Measurements from ENCODE around the gene MPLKIP.
"Not testable (repeated sequence)": the region's sequence is repeated elsewhere in the genome, so short reads cannot be mapped to it uniquely, and the experiment has no call there.

MPLKIP gene

GRCh38 chr7:40133561-40134427 is 628 bp downstream of the MPLKIP start:
- peak; percentile 39 for DNase-seq (ENCODE audit: low spot score)

- no peak for DNase-seq (ENCODE audit: low spot score)
Measured at GRCh38 chr7:40122940-40123254, 11.5 kb downstream of the MPLKIP start.

DNA sequence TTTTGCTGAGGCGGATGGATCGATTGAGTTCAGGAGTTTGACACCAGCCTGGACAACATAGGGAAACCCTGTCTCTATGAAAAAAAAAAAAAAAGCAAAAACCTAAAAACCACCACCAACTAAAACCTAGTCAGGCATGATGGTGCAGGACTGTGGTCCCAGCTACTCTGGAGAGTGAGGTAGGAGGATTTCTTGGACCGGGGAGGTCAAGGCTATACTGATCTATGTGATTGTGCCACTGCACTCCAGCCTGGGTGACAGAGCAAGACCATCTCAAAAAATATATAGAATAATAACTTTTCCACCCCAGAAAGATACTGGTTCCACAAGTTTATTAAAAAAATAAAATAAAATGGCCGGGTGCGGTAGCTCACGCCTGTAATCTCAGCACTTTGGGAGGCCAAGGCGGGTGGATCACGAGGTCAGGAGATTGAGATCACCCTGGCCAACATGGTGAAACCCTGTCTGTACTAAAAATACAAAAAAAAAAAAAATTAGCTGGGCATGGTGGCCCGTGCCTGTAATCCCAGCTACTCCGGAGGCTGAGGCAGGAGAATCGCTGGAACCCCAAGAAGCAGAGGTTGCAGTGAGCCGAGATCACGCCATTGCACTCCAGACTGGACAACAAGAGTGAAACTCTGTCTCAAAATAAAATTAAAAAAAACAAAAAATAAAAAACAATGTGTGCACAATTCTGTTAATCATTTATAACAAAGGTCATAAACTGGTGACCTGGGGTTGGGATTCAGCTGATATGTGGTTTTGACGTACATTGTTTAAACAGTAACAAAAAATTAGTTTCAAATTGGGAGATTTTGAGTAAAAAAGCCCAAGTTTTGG is 12.1 kb downstream of the MPLKIP start:
- DNase-seq (ENCODE audit: low spot score) = not testable (repeated sequence)

- no peak for DNase-seq (ENCODE audit: low spot score)
Measured at GRCh38 chr7:40120020-40120419, 14.4 kb downstream of the MPLKIP start.

GRCh38 chr7:40118201-40118600 is 16.2 kb downstream of the MPLKIP start:
- not testable (repeated sequence) for DNase-seq (ENCODE audit: low spot score)

- not testable (repeated sequence) for DNase-seq (ENCODE audit: low spot score)
Measured at GRCh38 chr7:40117199-40117598, 17.2 kb downstream of the MPLKIP start.

GRCh38 chr7:40115936-40116335 is 18.5 kb downstream of the MPLKIP start:
- DNase-seq (ENCODE audit: low spot score) = no peak

GRCh38 chr7:40105879-40106473 is 28.4 kb downstream of the MPLKIP start:
- no peak for DNase-seq (ENCODE audit: low spot score)

GRCh38 chr7:40102897-40103296 is 31.5 kb downstream of the MPLKIP start:
- no peak for DNase-seq (ENCODE audit: low spot score)

- DNase-seq (ENCODE audit: low spot score) = no peak
Measured at GRCh38 chr7:40101201-40101600, 33.2 kb downstream of the MPLKIP start.

GRCh38 chr7:40099837-40100236 is 34.6 kb downstream of the MPLKIP start:
- no peak for DNase-seq (ENCODE audit: low spot score)

DNA sequence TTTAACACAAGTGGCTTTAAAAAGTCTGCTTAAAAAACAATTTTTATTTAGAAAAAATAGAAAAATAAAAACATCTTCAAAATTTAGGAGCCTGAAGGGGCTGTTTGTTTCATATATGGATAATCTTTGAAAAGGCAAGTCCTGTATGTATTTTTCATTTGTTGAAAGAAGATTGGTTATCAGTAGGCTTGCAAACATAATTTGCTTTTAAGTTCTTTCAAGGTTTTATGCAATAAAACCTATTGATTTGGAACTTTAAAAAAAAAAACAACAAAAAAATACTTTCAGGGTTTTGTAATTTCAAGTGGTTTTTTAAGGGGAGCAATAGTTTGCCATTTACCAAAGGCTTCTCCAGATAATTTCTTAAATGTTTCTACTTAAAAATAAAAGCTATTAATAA is 35.6 kb downstream of the MPLKIP start:
- no peak for DNase-seq (ENCODE audit: low spot score)

DNA sequence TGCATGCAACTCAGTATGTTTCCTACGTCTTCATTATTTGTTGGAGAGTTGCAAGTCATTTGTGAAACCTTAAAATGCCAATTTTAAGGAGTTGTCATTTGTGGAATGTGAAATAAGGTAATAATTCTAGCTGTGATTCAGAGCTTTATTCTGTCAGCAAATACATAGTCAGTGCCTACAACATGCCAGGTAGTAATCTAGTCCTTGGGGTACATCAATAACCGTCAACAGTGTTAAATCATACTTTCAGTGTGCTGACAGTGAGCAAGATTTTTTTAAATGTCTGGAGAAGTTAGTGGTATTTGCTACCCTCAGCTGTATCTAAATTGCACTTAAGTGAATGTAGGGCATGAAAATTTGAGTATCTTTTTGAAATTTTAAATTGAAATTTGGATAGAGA is 36.7 kb downstream of the MPLKIP start:
- no peak for DNase-seq (ENCODE audit: low spot score)

GRCh38 chr7:40095695-40096327 is 38.6 kb downstream of the MPLKIP start:
- DNase-seq (ENCODE audit: low spot score) = no peak

DNA sequence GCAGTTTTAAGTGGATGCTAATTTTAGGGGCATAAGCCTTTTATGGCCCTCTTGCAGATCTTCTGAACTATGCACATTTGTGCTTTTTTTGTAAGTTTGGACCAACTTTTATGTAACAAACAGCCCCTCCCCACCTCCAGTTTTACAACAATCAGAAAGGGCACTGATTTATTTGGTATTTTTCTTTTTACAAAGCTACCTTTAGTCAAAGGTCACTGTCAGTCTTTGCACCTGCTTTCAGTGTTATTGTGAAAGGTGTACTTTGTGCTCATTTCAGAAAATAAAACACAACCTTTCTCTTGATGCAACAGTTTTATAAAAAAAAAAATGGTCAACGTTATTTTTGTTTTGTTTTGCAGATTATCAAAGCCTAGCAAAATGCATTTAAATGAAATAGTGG is 39.2 kb downstream of the MPLKIP start:
- no peak for DNase-seq (ENCODE audit: low spot score)

- no peak for DNase-seq (ENCODE audit: low spot score)
Measured at GRCh38 chr7:40093631-40094350, 40.6 kb downstream of the MPLKIP start.

DNA sequence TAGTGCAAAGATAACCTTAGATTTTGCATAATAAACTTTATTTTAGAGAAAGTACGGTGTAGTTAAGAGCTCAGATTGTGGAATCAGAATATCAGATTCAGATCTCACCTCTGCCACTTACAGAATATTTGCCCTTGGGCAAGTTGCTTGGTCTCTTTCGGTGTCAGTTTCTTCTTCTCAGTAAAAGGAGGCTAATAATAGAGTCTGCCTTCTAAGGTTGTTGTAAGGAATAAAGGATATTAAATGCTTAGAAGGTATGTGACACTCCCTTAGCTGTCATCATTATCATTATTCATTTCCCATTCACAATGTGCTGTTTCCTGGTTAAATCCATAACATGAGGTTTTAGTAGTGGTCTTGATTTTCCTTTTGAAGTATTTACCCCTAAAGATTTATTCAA is 42.2 kb downstream of the MPLKIP start:
- DNase-seq (ENCODE audit: low spot score) = no peak

DNA sequence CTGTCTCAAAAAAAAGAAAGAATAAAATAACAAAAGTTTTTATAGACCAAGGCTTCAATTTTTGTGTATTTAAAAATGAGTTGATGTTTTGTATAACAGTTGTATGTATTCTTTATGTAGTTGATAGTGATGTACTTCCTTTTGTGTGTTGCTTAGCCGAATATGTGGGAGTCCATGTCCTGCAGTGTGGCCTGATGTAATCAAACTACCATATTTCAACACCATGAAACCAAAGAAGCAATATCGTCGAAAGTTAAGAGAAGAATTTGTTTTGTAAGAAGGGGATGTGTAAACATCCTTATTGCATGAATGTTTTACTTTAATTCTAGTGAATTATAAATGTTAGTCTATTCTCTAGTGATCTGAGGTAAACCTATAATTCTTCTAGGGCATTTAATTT is 56.6 kb downstream of the MPLKIP start:
- DNase-seq (ENCODE audit: low spot score) = no peak
